CD14-positive monocyte (primary cell): ENCODE results near the gene IGFALS. TPM values are rescaled to one million over a fixed set of nuclear protein-coding genes. Genes with fewer than 3 reads are reported as not detected.

Experiments used
- DNase-seq, 3 donors: peaks; one replicate each; pipeline ENCODE4 v3.0.0-alpha.2; 2011 to 2022
- H2AFZ ChIP-seq: 2 replicates; pipeline ENCODE4 v1.6.0; 2012; ENCODE audit warnings: mild to moderate bottlenecking, low read depth, low read length, inconsistent platforms; ENCODE audit not compliant: insufficient read depth, poor library complexity, severe bottlenecking
- H3K27ac ChIP-seq, 2 donors: 1 replicate in 1 of 2; 2 replicates in 1 of 2; pipeline ENCODE4 v1.5.1; 2012 to 2013; ENCODE audit warnings: low read length in 2 of 2, control low read depth in 1 of 2, inconsistent platforms in 1 of 2, low read depth in 1 of 2, mild to moderate bottlenecking in 1 of 2
- H3K27me3 ChIP-seq, 2 donors: one replicate each; pipeline versions ENCODE4 v1.6.0 to v1.6.1; 2011 to 2013; ENCODE audit warnings: low read length in 2 of 2; ENCODE audit not compliant: control insufficient read depth in 2 of 2, insufficient read depth in 2 of 2
- H3K36me3 ChIP-seq, 2 donors: replicated peaks in 1 of 2; 1 replicate in 1 of 2; 2 replicates in 1 of 2; pipeline versions ENCODE4 v1.5.1 to v1.6.1; 2012 to 2013; ENCODE audit warnings: low read length in 2 of 2, control low read depth in 1 of 2, inconsistent platforms in 1 of 2, mild to moderate bottlenecking in 1 of 2; ENCODE audit not compliant: insufficient read depth in 2 of 2, control insufficient read depth in 1 of 2
- H3K4me1 ChIP-seq, 2 donors: 1 replicate in 1 of 2; 2 replicates in 1 of 2; pipeline versions ENCODE4 v1.5.1 to v1.6.1; 2012 to 2013; ENCODE audit warnings: low read length in 2 of 2, control low read depth in 1 of 2, inconsistent platforms in 1 of 2, mild to moderate bottlenecking in 1 of 2, moderate library complexity in 1 of 2; ENCODE audit not compliant: insufficient read depth in 2 of 2, control insufficient read depth in 1 of 2
- H3K4me2 ChIP-seq: replicated peaks from 2 replicates; pipeline ENCODE3; 2012; ENCODE audit warnings: low read length, moderate library complexity, mild to moderate bottlenecking; ENCODE audit not compliant: poor library complexity, severe bottlenecking; ENCODE audit errors: extremely low read depth
- H3K4me3 ChIP-seq, 3 experiments: fragments of 200-600 bp in 1 of 3; sonication (generic) in 1 of 3; replicated peaks in 1 of 3; 1 replicate in 2 of 3; 2 replicates in 1 of 3; pipeline ENCODE4 v1.5.1; 2011 to 2013; ENCODE audit warnings: low read length in 3 of 3, mild to moderate bottlenecking in 3 of 3, control low read depth in 2 of 3, low read depth in 2 of 3, inconsistent platforms in 1 of 3, moderate library complexity in 1 of 3
- H3K79me2 ChIP-seq: 2 replicates; pipeline ENCODE4 v1.6.0; 2012; ENCODE audit warnings: mild to moderate bottlenecking, control low read depth, inconsistent platforms, low read length, moderate library complexity; ENCODE audit not compliant: insufficient read depth
- H3K9ac ChIP-seq: 2 replicates; pipeline ENCODE4 v1.6.0; 2017; ENCODE audit warnings: low read length, mild to moderate bottlenecking; ENCODE audit not compliant: insufficient read depth, poor library complexity, severe bottlenecking
- H3K9me3 ChIP-seq, 2 donors: replicated peaks in 1 of 2; 1 replicate in 1 of 2; 2 replicates in 1 of 2; pipeline versions ENCODE4 v1.5.1 to v1.6.1; 2012 to 2013; ENCODE audit warnings: low read length in 2 of 2, control low read depth in 1 of 2; ENCODE audit not compliant: control insufficient read depth in 1 of 2, insufficient read depth in 1 of 2
- H4K20me1 ChIP-seq: 2 replicates; pipeline ENCODE4 v1.6.0; 2012; ENCODE audit warnings: mild to moderate bottlenecking, low read length, control low read depth, moderate library complexity; ENCODE audit not compliant: insufficient read depth
- H3K27ac Mint-ChIP-seq, 7 donors: one replicate each; pipeline ENCODE4 v1.8.0; 2020; ENCODE audit warnings: mild to moderate bottlenecking in 7 of 7, mixed read lengths in 7 of 7, moderate library complexity in 6 of 7, inconsistent platforms in 2 of 7
- H3K27me3 Mint-ChIP-seq, 3 donors: one replicate each; pipeline ENCODE4 v1.8.0; 2021 to 2022; ENCODE audit warnings: low read depth in 3 of 3, mild to moderate bottlenecking in 3 of 3, mixed read lengths in 3 of 3, moderate library complexity in 3 of 3, inconsistent platforms in 1 of 3
- H3K36me3 Mint-ChIP-seq, 2 donors: one replicate each; pipeline ENCODE4 v1.8.0; 2020; ENCODE audit warnings: mixed read lengths in 2 of 2, inconsistent platforms in 1 of 2, mild to moderate bottlenecking in 1 of 2
- H3K4me1 Mint-ChIP-seq: one replicate; pipeline ENCODE4 v1.8.0; 2020; ENCODE audit warnings: mild to moderate bottlenecking, mixed read lengths
- H3K4me3 Mint-ChIP-seq, 2 donors: one replicate each; pipeline ENCODE4 v1.8.0; 2020; ENCODE audit warnings: mild to moderate bottlenecking in 2 of 2, mixed read lengths in 2 of 2, moderate library complexity in 1 of 2
- H3K9me3 Mint-ChIP-seq, 7 donors: one replicate each; pipeline ENCODE4 v1.8.0; 2020 to 2022; ENCODE audit warnings: mixed read lengths in 7 of 7, mild to moderate bottlenecking in 6 of 7, moderate library complexity in 6 of 7, inconsistent platforms in 2 of 7
- WGBS: methylation state at CpG from one replicate; pipeline ENCODE4 v1.1.5; 2013; ENCODE audit warnings: missing lambda C conversion rate; ENCODE audit not compliant: insufficient coverage; 5-methylcytosine and 5-hydroxymethylcytosine counted together
- intact Hi-C, 2 donors: fragments of 100-400 bp; cut with micrococcal nuclease; formaldehyde crosslinking; loops; one replicate each; pipeline versions ENCODE4 v1.15.0 to v1.15.1; 2023
- polyA plus RNA-seq, 3 donors: library from polyadenylated mRNA; depleted of rRNA in 1 of 3; unstranded in 2 of 3; stranded (reverse) in 1 of 3; fragments of 300-500 nt in 2 of 3; fragments of >200 nt in 1 of 3; fragmentation: Illumina TruSeq in 2 of 3; gene quantifications; 1 replicate in 2 of 3; 2 replicates in 1 of 3; pipeline ENCODE4 v1.2.3, GENCODE V29; 2012 to 2021
- TF ChIP-seq, protein P1 (sequence below): fragments of 200-600 bp; IDR thresholded peaks from one replicate; pipeline ENCODE4 v1.8.0; 2022; ENCODE audit warnings: antibody characterized with exemption, mild to moderate bottlenecking

IGFALS gene
- polyA plus RNA-seq, 3 donors, result 0.07 TPM; not detected in 2

DNA sequence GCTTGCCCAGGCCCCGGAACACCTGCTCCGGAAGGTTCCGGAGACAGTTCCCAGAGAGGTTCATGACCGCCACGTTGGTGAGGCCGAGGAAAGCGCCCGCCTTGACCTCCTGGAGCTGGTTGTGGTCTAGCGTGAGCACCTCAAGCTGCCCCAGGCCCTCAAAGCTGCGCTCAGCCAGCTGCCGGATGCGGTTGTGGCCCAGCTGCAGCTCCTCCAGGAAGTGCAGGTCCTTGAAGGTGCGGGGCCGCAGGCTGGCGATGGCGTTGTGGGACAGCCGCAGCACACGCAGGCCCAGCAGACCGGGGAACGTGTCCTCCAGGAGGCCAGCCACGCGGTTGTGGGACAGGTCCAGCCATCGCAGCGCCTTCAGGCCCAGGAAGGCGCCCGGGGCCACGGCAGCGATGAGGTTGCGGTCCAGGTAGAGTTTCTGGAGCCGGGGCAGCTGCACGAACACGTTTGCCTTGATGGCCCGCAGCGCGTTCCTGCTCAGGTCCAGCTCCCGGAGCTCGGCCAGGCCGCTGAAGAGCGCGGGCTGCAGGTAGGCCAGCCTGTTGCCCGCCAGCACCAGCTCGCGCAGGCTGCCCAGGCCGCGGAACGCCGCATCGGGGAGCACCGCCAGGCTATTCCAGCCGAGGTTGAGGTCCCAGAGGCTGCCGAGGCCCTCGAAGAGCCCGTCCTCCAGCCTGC is 2.1 kb downstream of the IGFALS start:
- peaks cover 16% of the 10 kb centered on the region for H4K20me1 ChIP-seq
- WGBS, result 97% methylated on average over 53 of the region's 53 CpGs
- TF ChIP-seq, protein P1, sequence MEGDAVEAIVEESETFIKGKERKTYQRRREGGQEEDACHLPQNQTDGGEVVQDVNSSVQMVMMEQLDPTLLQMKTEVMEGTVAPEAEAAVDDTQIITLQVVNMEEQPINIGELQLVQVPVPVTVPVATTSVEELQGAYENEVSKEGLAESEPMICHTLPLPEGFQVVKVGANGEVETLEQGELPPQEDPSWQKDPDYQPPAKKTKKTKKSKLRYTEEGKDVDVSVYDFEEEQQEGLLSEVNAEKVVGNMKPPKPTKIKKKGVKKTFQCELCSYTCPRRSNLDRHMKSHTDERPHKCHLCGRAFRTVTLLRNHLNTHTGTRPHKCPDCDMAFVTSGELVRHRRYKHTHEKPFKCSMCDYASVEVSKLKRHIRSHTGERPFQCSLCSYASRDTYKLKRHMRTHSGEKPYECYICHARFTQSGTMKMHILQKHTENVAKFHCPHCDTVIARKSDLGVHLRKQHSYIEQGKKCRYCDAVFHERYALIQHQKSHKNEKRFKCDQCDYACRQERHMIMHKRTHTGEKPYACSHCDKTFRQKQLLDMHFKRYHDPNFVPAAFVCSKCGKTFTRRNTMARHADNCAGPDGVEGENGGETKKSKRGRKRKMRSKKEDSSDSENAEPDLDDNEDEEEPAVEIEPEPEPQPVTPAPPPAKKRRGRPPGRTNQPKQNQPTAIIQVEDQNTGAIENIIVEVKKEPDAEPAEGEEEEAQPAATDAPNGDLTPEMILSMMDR, result no peak
- H3K27me3 Mint-ChIP-seq, result peaks cover 0 to 2% (median 0%) of the 10 kb centered on the region in 3 donors
- H3K4me3 ChIP-seq, result no peak overlapping the region
- no peaks in the 10 kb centered on the region for H3K4me1 Mint-ChIP-seq
- peaks cover 38 to 42% of the 10 kb centered on the region in 2 donors for H3K36me3 ChIP-seq
- intact Hi-C loops, result no loop called here
- H3K36me3 Mint-ChIP-seq, result peaks cover 13 to 40% of the 10 kb centered on the region in 2 donors
- H3K27me3 ChIP-seq, result no peaks in the 10 kb centered on the region
- H3K4me1 ChIP-seq, result no peaks in the 10 kb centered on the region
- H3K27ac ChIP-seq, result no peak overlapping the region
- no peaks in the 10 kb centered on the region for H3K9me3 ChIP-seq
- H3K79me2 ChIP-seq, result peaks cover 6% of the 10 kb centered on the region
- no peak overlapping the region for H3K4me3 Mint-ChIP-seq
- no peak for DNase-seq
- no peaks in the 10 kb centered on the region for H3K9me3 Mint-ChIP-seq
- H2AFZ ChIP-seq, result no peak overlapping the region
- no peak overlapping the region for H3K4me2 ChIP-seq
- no peak overlapping the region for H3K9ac ChIP-seq
- no peak overlapping the region for H3K27ac Mint-ChIP-seq

GRCh38 chr16:1790611-1791255 is 2.8 kb downstream of the IGFALS start:
- WGBS, result 95% methylated on average over 41 of the region's 44 CpGs
- intact Hi-C loops, result no loop called here
- H3K36me3 Mint-ChIP-seq, result peaks cover 16 to 45% of the 10 kb centered on the region in 2 donors

More at GRCh38 chr16:1790611-1791255, 2.8 kb downstream of the IGFALS start:
- Histone ChIP-seq H3K9ac (no peak overlapping the region), H3K27ac (no peak overlapping the region), H3K27me3 (no peaks in the 10 kb centered on the region), H3K9me3 (no peaks in the 10 kb centered on the region), H3K4me1 (no peaks in the 10 kb centered on the region), H2AFZ (no peak overlapping the region), H4K20me1 (peaks cover 22% of the 10 kb centered on the region), H3K4me2 (no peak overlapping the region), H3K4me3 (no peak overlapping the region), H3K79me2 (peaks cover 13% of the 10 kb centered on the region), H3K36me3 (peaks cover 42 to 44% of the 10 kb centered on the region in 2 donors)
- Mint-ChIP-seq H3K9me3 (no peaks in the 10 kb centered on the region), H3K4me3 (no peak overlapping the region), H3K27ac (no peak overlapping the region), H3K4me1 (no peaks in the 10 kb centered on the region), H3K27me3 (no peaks in the 10 kb centered on the region)
- DNase-seq, result no peak
- TF ChIP-seq, protein P1, result no peak
